ENCODE data around the gene CACNA1C.

GRCh38 chr12:2608608-2608945 is 555.8 kb downstream of the CACNA1C start:
- TF ChIP-seq CTCF (IDR thresholded peaks at IDR 0.05; ENCODE audit: borderline replicate concordance, extremely low read depth, low read length, poor library complexity, severe bottlenecking) (no peak), EZH2 (IDR thresholded peaks at IDR 0.05; ENCODE audit: borderline replicate concordance, low read depth, low read length, severe bottlenecking) (no peak)

Measured in DND-41 (cell line).